Suprapubic skin (tissue), 4 donors: ENCODE results near the gene CCDC88C. TPM values are rescaled to one million over a fixed set of nuclear protein-coding genes. Genes with fewer than 3 reads are reported as not detected.
"Not testable (repeated sequence)": the region's sequence is repeated elsewhere in the genome, so short reads cannot be mapped to it uniquely, and the experiment has no call there.

Source experiments
- DNase-seq, 2 donors: peaks; one replicate each; pipeline ENCODE4 v3.0.0-alpha.2; 2019; ENCODE audit warnings: low spot score in 2 of 2
- H3K27ac ChIP-seq: fragments of 200-600 bp; sonication (generic); one replicate; pipeline ENCODE4 v1.5.1; 2019
- H3K27me3 ChIP-seq: fragments of 200-600 bp; sonication (generic); one replicate; pipeline ENCODE4 v1.5.1; 2019
- H3K36me3 ChIP-seq: fragments of 200-600 bp; sonication (generic); one replicate; pipeline ENCODE4 v1.5.1; 2019
- H3K4me1 ChIP-seq: fragments of 200-600 bp; sonication (generic); one replicate; pipeline ENCODE4 v1.5.1; 2019
- H3K4me3 ChIP-seq: fragments of 200-600 bp; sonication (generic); one replicate; pipeline ENCODE4 v1.5.1; 2019; ENCODE audit warnings: mild to moderate bottlenecking
- H3K9me3 ChIP-seq: fragments of 200-600 bp; sonication (generic); one replicate; pipeline ENCODE4 v1.5.1; 2019
- EP300 ChIP-seq: sonication (generic); formaldehyde crosslinking; IDR thresholded peaks from one replicate; pipeline ENCODE4 v1.6.1; 2017; ENCODE audit warnings: antibody characterized with exemption
- POLR2A ChIP-seq, 2 donors: fragments of 450-650 bp; IDR thresholded peaks; one replicate each; pipeline ENCODE4 v1.6.1; 2017; ENCODE audit warnings: antibody characterized with exemption in 2 of 2, mild to moderate bottlenecking in 2 of 2, moderate library complexity in 2 of 2
- POLR2AphosphoS5 ChIP-seq, 3 donors: sonication (generic); formaldehyde crosslinking; IDR thresholded peaks; one replicate each; pipeline ENCODE4 v1.6.1; 2017; ENCODE audit warnings: antibody characterized with exemption in 3 of 3
- WGBS: methylation state at CpG from one replicate; pipeline ENCODE4 v1.1.5; 2018; 5-methylcytosine and 5-hydroxymethylcytosine counted together
- total RNA-seq, 4 donors: library from RNA; depleted of rRNA; stranded (reverse); fragments of >200 nt; gene quantifications; one replicate each; pipeline ENCODE4 v1.1.0, GENCODE V29; 2016
- TF ChIP-seq, protein P1 (sequence below), 2 donors: fragments of 200-600 bp in 1 of 2; fragments of 450-650 bp in 1 of 2; sonication (generic) in 1 of 2; IDR thresholded peaks; one replicate each; pipeline ENCODE4 v1.5.1; 2016 to 2019; ENCODE audit warnings: antibody characterized with exemption in 2 of 2, mild to moderate bottlenecking in 1 of 2, moderate library complexity in 1 of 2

The CCDC88C gene
- total RNA-seq, 4 donors from 2014 or later, result 16.6 to 25.0 (median 22.8) TPM

DNA sequence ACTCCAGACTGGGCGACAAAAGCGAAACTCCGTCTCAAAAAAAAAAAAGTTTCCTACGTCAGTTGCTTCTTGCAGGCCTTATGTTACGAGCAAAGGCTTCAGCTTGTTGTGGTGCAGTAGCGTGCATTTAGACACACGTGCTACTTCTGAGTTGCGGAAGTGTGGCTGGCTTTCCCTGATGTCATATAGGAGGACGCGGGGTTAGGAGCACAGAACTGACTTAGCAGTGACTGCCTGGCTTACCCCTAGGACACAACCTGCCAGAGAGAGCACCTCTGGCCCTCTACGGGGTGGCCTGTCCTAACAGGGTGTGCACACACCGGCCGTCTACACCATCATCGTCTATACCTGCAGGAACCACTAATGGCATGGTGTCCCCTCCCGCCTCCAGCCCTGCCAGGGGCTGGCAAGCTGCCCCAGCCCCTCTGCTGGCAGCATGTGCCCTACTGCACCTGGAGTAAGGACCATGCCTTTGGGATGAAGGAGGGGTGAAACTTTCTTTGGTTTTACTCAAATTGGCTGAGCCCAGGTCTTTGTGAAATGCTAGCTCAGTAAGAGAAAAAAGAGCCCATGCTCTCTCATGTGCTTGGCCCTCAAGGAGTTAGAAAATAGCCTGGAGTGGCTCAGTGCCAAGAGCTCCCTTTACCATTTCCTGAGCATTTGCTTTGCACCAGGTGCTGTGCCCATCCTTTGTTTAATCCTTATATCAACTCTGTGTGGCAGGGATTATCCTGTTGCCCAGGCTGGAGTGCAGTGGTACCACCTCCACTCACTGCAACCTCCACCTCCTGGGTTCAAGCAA, 171.4 kb downstream of the CCDC88C start:
- Histone ChIP-seq H3K4me1 (peaks cover 43% of the 10 kb centered on the region), H3K4me3 (no peak overlapping the region), H3K36me3 (no peaks in the 10 kb centered on the region), H3K27ac (no peak overlapping the region), H3K9me3 (no peaks in the 10 kb centered on the region), H3K27me3 (no peaks in the 10 kb centered on the region)
- WGBS, result 95% methylated on average over 13 of the region's 15 CpGs
- DNase-seq, result no peak
- TF ChIP-seq POLR2A (IDR thresholded peaks at IDR 0.05) (no peak), EP300 (no peak)

DNA sequence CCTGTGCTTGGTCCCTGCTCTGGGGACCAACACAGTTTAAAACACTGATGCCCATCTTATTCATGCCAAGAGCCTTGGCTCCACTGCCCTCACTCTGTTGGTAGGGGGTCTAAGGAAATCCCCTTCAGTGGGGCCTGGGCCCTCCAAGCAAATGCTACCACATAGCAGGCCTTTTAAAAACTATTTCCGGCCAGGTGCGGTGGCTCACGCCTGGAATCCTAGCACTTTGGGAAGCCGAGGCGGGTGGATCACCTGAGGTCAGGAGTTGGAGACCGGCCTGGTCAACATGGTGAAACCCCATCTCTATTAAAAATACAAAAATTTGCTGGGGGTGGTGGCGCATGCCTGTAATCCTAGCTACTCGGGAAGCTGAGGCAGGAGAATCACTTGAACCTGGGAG, 172.0 kb downstream of the CCDC88C start:
- H3K9me3 ChIP-seq, H3K4me3 ChIP-seq, H3K36me3 ChIP-seq, H3K27me3 ChIP-seq, DNase-seq: not testable (repeated sequence)
- WGBS, result 93% methylated on average over 8 of the region's 8 CpGs
- Histone ChIP-seq H3K27ac (peak overlapping the region; percentile 2), H3K4me1 (peaks cover 37% of the 10 kb centered on the region)

DNA sequence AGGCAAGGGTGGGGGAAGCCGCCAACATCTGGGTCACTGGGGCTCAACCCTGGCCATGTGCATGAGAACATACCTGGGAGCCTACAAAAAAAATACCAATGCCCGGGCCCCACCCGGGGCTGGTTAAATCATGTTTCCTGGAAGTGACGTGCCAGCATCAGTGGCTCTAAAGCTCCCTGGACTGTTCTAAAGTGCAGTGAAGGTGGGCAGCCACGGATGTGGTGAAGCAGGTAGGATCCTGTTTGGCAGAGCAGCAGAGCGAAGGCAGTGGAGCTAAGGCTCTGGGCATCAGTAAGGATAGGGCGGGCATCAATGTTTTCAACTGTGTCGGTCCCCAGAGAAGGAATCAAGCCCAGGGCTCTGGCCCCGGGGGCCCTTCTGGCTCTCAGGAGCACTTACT, 172.6 kb downstream of the CCDC88C start:
- DNase-seq, result no peak
- Histone ChIP-seq H3K4me3 (no peak overlapping the region), H3K27me3 (no peaks in the 10 kb centered on the region), H3K27ac (peak overlapping the region; percentile 2), H3K4me1 (peaks cover 31% of the 10 kb centered on the region), H3K9me3 (no peaks in the 10 kb centered on the region), H3K36me3 (no peaks in the 10 kb centered on the region)
- no peak for TF ChIP-seq POLR2AphosphoS5 (IDR thresholded peaks at IDR 0.05)
- TF ChIP-seq, protein P1, sequence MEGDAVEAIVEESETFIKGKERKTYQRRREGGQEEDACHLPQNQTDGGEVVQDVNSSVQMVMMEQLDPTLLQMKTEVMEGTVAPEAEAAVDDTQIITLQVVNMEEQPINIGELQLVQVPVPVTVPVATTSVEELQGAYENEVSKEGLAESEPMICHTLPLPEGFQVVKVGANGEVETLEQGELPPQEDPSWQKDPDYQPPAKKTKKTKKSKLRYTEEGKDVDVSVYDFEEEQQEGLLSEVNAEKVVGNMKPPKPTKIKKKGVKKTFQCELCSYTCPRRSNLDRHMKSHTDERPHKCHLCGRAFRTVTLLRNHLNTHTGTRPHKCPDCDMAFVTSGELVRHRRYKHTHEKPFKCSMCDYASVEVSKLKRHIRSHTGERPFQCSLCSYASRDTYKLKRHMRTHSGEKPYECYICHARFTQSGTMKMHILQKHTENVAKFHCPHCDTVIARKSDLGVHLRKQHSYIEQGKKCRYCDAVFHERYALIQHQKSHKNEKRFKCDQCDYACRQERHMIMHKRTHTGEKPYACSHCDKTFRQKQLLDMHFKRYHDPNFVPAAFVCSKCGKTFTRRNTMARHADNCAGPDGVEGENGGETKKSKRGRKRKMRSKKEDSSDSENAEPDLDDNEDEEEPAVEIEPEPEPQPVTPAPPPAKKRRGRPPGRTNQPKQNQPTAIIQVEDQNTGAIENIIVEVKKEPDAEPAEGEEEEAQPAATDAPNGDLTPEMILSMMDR (IDR thresholded peaks at IDR 0.05), result no peak
- TF ChIP-seq POLR2A (IDR thresholded peaks at IDR 0.05), result no peak
- no peak for TF ChIP-seq EP300
- 51% methylated on average over 9 of the region's 9 CpGs for WGBS

DNA sequence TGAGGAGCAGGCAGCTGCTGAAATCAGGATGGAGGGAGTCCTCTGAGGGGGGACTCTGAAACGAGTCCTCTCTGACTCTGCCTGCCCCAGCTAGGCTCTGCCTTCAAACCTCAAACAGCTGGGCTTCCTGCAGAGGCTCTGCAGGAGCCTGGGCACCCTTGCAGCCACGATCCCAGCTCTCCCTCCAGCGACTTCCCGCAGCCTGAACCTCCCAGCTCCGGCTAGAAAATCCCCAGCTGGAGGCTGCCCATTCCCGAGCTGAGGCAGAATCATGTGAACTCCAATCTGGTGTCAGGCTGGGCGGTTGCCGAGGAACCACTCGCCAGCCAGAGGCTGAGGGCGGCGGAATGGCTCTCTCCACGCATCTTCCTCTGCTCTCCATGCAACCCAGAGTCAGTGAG, 173.1 kb downstream of the CCDC88C start, which contains the start of gene GPR68:
Gene GPR68, minus strand, starts transcription at position 204 of the 401 bp plus-strand sequence. CDS start 9,654 bp downstream, outside the sequence.
- H3K36me3 ChIP-seq, result no peaks in the 10 kb centered on the region
- H3K27ac ChIP-seq, result peak within 1 kb of the TSS; percentile 39
- H3K9me3 ChIP-seq, result no peaks in the 10 kb centered on the region
- no peak for TF ChIP-seq POLR2AphosphoS5 (IDR thresholded peaks at IDR 0.05)
- no peak for TF ChIP-seq POLR2A (IDR thresholded peaks at IDR 0.05)
- TF ChIP-seq EP300, result no peak
- TF ChIP-seq, protein P1 (IDR thresholded peaks at IDR 0.05), result no peak
- no peaks in the 10 kb centered on the region for H3K27me3 ChIP-seq
- peaks cover 29% of the 10 kb centered on the region for H3K4me1 ChIP-seq
- 0% methylated on average over 6 of the region's 12 CpGs for WGBS
- DNase-seq, result no peak
- peak within 1 kb of the TSS; percentile 29 for H3K4me3 ChIP-seq

DNA sequence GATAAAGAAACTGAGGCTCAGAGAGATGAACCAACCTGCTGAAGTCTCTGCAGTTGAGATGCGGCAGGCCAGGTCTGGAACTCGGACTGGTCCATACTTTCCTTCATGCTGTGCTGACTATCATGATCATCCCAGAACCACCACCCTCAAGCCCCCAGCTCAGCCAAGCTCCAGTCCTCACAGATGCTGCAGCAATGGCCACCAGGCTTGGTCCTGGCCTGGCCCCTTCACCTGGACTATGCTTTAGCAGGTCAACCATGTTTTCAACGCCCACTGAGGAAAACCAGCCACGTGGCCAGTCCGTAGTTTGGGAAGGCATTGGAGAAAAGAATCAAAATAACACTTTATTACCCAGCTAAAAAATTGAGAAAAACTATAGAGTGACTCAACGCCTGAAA, 174.5 kb downstream of the CCDC88C start:
- no peaks in the 10 kb centered on the region for H3K27me3 ChIP-seq
- no peaks in the 10 kb centered on the region for H3K36me3 ChIP-seq
- peak overlapping the region; percentile 42 for H3K27ac ChIP-seq
- H3K4me1 ChIP-seq, result peaks cover 29% of the 10 kb centered on the region
- H3K9me3 ChIP-seq, result no peaks in the 10 kb centered on the region
- TF ChIP-seq POLR2AphosphoS5 (IDR thresholded peaks at IDR 0.05) (no peak), POLR2A (IDR thresholded peaks at IDR 0.05) (no peak), EP300 (no peak)
- TF ChIP-seq, protein P1 (IDR thresholded peaks at IDR 0.05), result no peak
- DNase-seq, result no peak
- 66% methylated on average over 6 of the region's 6 CpGs for WGBS
- H3K4me3 ChIP-seq, result peak overlapping the region; percentile 6

DNA sequence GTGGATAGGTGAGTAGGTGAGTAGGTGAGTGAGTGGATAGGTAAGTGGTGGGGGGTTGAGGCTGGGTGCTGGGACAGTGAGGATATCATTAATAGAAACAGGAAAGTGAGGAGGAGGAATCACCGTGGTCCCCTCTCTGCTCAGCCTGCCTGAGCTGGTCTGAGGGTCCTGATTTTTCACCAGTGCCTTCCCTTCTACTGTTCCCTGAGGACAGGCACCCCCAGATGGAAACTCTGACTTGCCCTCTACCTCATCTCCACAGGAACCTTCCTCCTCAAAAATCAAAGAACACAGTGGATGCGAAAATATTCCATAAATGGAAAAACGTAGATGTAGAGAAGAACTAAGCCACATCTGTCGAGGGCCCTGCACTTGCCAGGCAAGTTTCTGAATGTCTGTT, 175.0 kb downstream of the CCDC88C start:
- H3K27me3 ChIP-seq, result no peaks in the 10 kb centered on the region
- no peak for DNase-seq
- peak overlapping the region; percentile 17 for H3K4me3 ChIP-seq
- H3K27ac ChIP-seq, result peak overlapping the region; percentile 42
- 71% methylated on average over 4 of the region's 4 CpGs for WGBS
- peaks cover 29% of the 10 kb centered on the region for H3K4me1 ChIP-seq
- no peak for TF ChIP-seq EP300
- TF ChIP-seq, protein P1 (IDR thresholded peaks at IDR 0.05), result no peak
- TF ChIP-seq POLR2A (IDR thresholded peaks at IDR 0.05), result no peak
- no peak for TF ChIP-seq POLR2AphosphoS5 (IDR thresholded peaks at IDR 0.05)
- no peaks in the 10 kb centered on the region for H3K36me3 ChIP-seq
- H3K9me3 ChIP-seq, result no peaks in the 10 kb centered on the region
